Mesenchymal stem cell (in vitro differentiated cells and primary cell): Measurements from ENCODE around the gene SSC5D.

Source experiments
- DNase-seq: peaks from one replicate; pipeline ENCODE4 v3.0.0-alpha.2; 2013
- H2AFZ ChIP-seq: one replicate; pipeline ENCODE4 v1.6.1; 2013; ENCODE audit warnings: low read depth, mild to moderate bottlenecking, control low read depth, inconsistent platforms, low read length, moderate library complexity
- H2AK5ac ChIP-seq: 2 replicates; pipeline ENCODE4 v1.6.1; 2013; ENCODE audit warnings: low read length, moderate library complexity, mild to moderate bottlenecking, inconsistent platforms; ENCODE audit not compliant: severe bottlenecking
- H2BK120ac ChIP-seq: one replicate; pipeline ENCODE4 v1.6.1; 2013; ENCODE audit warnings: low read depth, mild to moderate bottlenecking, inconsistent platforms, low read length, moderate library complexity
- H2BK12ac ChIP-seq, 2 experiments: one replicate each; pipeline ENCODE4 v1.6.1; 2013; ENCODE audit warnings: inconsistent platforms in 2 of 2, low read length in 2 of 2, mild to moderate bottlenecking in 2 of 2, moderate library complexity in 2 of 2, control low read depth in 1 of 2
- H2BK15ac ChIP-seq: one replicate; pipeline ENCODE4 v1.6.1; 2013; ENCODE audit warnings: mild to moderate bottlenecking, low read depth, inconsistent platforms; ENCODE audit not compliant: poor library complexity, severe bottlenecking
- H2BK5ac ChIP-seq: 2 replicates; pipeline ENCODE4 v1.6.1; 2013; ENCODE audit warnings: low read depth, mild to moderate bottlenecking, low read length, control low read depth, inconsistent platforms; ENCODE audit not compliant: poor library complexity, severe bottlenecking
- H3K14ac ChIP-seq, 2 experiments: one replicate each; pipeline ENCODE4 v1.6.1; 2013; ENCODE audit warnings: inconsistent platforms in 2 of 2, low read length in 2 of 2, control low read depth in 1 of 2, mild to moderate bottlenecking in 1 of 2, moderate library complexity in 1 of 2
- H3K18ac ChIP-seq, 2 experiments: one replicate each; pipeline ENCODE4 v1.6.1; 2013; ENCODE audit warnings: inconsistent platforms in 2 of 2, low read length in 2 of 2, control low read depth in 1 of 2, low read depth in 1 of 2, mild to moderate bottlenecking in 1 of 2
- H3K23ac ChIP-seq, 2 experiments: one replicate each; pipeline ENCODE4 v1.6.1; 2013; ENCODE audit warnings: inconsistent platforms in 2 of 2, low read length in 2 of 2, mild to moderate bottlenecking in 2 of 2, moderate library complexity in 2 of 2, control low read depth in 1 of 2
- H3K27ac ChIP-seq: 2 replicates; pipeline ENCODE4 v1.5.1; 2013; ENCODE audit warnings: mild to moderate bottlenecking, moderate library complexity, low read length, control low read depth, inconsistent platforms; ENCODE audit not compliant: poor library complexity, severe bottlenecking
- H3K27me3 ChIP-seq, 2 experiments: 2 replicates each; pipeline versions ENCODE4 v1.6.1 to v1.7.0; 2013; ENCODE audit warnings: low read length in 2 of 2, mild to moderate bottlenecking in 2 of 2, moderate library complexity in 2 of 2, control low read depth in 1 of 2, inconsistent platforms in 1 of 2; ENCODE audit not compliant: control insufficient read depth in 1 of 2, insufficient read depth in 1 of 2
- H3K36me3 ChIP-seq, 2 experiments: 2 replicates each; pipeline versions ENCODE4 v1.6.1 to v1.7.0; 2013; ENCODE audit warnings: low read length in 2 of 2, control low read depth in 1 of 2, inconsistent platforms in 1 of 2, low read depth in 1 of 2, mild to moderate bottlenecking in 1 of 2; ENCODE audit not compliant: insufficient read depth in 2 of 2, control insufficient read depth in 1 of 2
- H3K4ac ChIP-seq, 2 experiments: one replicate each; pipeline ENCODE4 v1.6.1; 2013; ENCODE audit warnings: inconsistent platforms in 2 of 2, low read length in 2 of 2, mild to moderate bottlenecking in 2 of 2, moderate library complexity in 2 of 2, control low read depth in 1 of 2, low read depth in 1 of 2
- H3K4me1 ChIP-seq: 2 replicates; pipeline ENCODE4 v1.6.1; 2013; ENCODE audit warnings: low read depth, low read length, control low read depth; ENCODE audit not compliant: control insufficient read depth, insufficient read depth
- H3K4me2 ChIP-seq: 2 replicates; pipeline ENCODE4 v1.6.1; 2013; ENCODE audit warnings: low read length, mild to moderate bottlenecking, inconsistent platforms; ENCODE audit not compliant: poor library complexity, severe bottlenecking
- H3K4me3 ChIP-seq, 2 experiments: 2 replicates each; pipeline versions ENCODE4 v1.5.1 to v1.7.0; 2013; ENCODE audit warnings: low read length in 2 of 2, mild to moderate bottlenecking in 2 of 2, control low read depth in 1 of 2, low read depth in 1 of 2; ENCODE audit not compliant: insufficient read depth in 1 of 2
- H3K79me1 ChIP-seq: replicated peaks from 2 replicates; pipeline ENCODE4 v1.6.1; 2013; ENCODE audit warnings: mild to moderate bottlenecking, control low read depth, low read length, inconsistent platforms; ENCODE audit not compliant: poor library complexity, severe bottlenecking
- H3K9ac ChIP-seq: 2 replicates; pipeline ENCODE4 v1.7.0; 2013; ENCODE audit warnings: mild to moderate bottlenecking, low read length, moderate library complexity
- H3K9me3 ChIP-seq: 2 replicates; pipeline ENCODE4 v1.7.0; 2013; ENCODE audit warnings: mild to moderate bottlenecking, low read length; ENCODE audit not compliant: control insufficient read depth
- H4K8ac ChIP-seq: one replicate; pipeline ENCODE4 v1.6.1; 2013; ENCODE audit warnings: inconsistent platforms, mild to moderate bottlenecking, low read length, moderate library complexity
- H4K91ac ChIP-seq: one replicate; pipeline ENCODE4 v1.6.1; 2013; ENCODE audit warnings: mild to moderate bottlenecking, low read length, inconsistent platforms
- WGBS: methylation state at CpG from one replicate; pipeline ENCODE4 v1.1.7; 2013; ENCODE audit warnings: mixed read lengths; 5-methylcytosine and 5-hydroxymethylcytosine counted together

Gene SSC5D

DNA sequence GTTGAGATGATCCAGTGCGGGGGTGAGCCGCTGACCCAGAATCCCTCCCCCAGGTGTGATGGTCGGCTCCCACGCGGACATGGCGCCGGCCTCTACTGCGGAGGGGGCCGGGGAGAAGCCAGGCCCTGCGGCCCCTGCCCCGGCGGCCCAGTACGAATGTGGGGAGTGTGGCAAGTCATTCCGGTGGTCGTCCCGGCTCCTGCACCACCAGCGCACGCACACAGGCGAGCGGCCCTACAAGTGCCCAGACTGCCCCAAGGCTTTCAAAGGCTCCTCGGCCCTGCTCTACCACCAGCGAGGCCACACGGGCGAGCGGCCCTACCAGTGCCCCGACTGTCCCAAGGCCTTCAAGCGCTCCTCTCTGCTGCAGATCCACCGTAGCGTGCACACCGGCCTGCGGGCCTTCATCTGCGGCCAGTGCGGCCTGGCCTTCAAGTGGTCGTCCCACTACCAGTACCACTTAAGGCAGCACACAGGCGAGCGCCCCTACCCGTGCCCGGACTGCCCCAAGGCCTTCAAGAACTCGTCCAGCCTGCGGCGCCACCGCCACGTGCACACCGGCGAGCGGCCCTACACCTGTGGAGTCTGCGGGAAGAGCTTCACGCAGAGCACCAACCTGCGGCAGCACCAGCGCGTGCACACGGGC, 7.0 kb upstream of the SSC5D start:
- Histone ChIP-seq H2AK5ac (no peak overlapping the region), H4K8ac (peak overlapping the region; percentile 7), H2BK12ac (no peak overlapping the region), H3K4me3 (no peak overlapping the region), H3K36me3 (peaks cover 6 to 59% of the 10 kb centered on the region in 2 experiments), H3K23ac (no peak overlapping the region), H3K9ac (no peak overlapping the region), H3K27ac (no peak overlapping the region), H2BK15ac (no peak overlapping the region), H3K4me2 (no peak overlapping the region), H3K27me3 (no peaks in the 10 kb centered on the region), H3K4ac (no peak overlapping the region), H3K9me3 (no peaks in the 10 kb centered on the region), H3K79me1 (peaks cover 28% of the 10 kb centered on the region), H2BK120ac (no peak overlapping the region), H4K91ac (no peak overlapping the region), H3K14ac (no peak overlapping the region), H3K18ac (no peak overlapping the region), H2AFZ (no peak overlapping the region), H3K4me1 (peaks cover 53% of the 10 kb centered on the region), H2BK5ac (no peak overlapping the region)
- DNase-seq: no peak
- 94% methylated on average over 44 of the region's 52 CpGs for WGBS

DNA sequence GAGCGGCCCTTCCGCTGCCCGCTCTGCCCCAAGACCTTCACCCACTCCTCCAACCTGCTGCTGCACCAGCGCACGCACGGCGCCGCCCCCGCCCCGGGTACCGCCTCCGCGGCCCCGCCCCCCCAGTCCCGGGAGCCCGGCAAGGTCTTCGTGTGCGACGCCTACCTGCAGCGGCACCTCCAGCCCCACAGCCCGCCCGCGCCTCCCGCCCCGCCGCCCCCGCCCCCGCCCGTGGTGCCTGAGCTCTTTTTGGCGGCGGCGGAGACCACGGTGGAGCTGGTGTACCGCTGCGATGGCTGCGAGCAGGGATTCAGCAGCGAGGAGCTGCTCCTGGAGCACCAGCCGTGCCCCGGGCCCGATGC, 6.5 kb upstream of the SSC5D start:
- H3K27ac ChIP-seq: no peak overlapping the region
- no peak overlapping the region for H3K4ac ChIP-seq
- H4K8ac ChIP-seq: no peak overlapping the region
- H3K36me3 ChIP-seq: peaks cover 6 to 64% of the 10 kb centered on the region in 2 experiments
- H2AK5ac ChIP-seq: no peak overlapping the region
- peaks cover 58% of the 10 kb centered on the region for H3K4me1 ChIP-seq
- H3K14ac ChIP-seq: no peak overlapping the region
- H2BK12ac ChIP-seq: no peak overlapping the region
- H2BK120ac ChIP-seq: no peak overlapping the region
- no peak overlapping the region for H4K91ac ChIP-seq
- H3K79me1 ChIP-seq: peaks cover 28% of the 10 kb centered on the region
- no peak overlapping the region for H2BK5ac ChIP-seq
- no peak overlapping the region for H3K4me3 ChIP-seq
- H2AFZ ChIP-seq: no peak overlapping the region
- 75% methylated on average over 27 of the region's 40 CpGs for WGBS
- no peak overlapping the region for H3K18ac ChIP-seq
- no peak overlapping the region for H3K9ac ChIP-seq
- H3K27me3 ChIP-seq: no peaks in the 10 kb centered on the region
- no peak overlapping the region for H2BK15ac ChIP-seq
- no peak for DNase-seq
- no peaks in the 10 kb centered on the region for H3K9me3 ChIP-seq
- H3K4me2 ChIP-seq: no peak overlapping the region
- no peak overlapping the region for H3K23ac ChIP-seq

- no peak overlapping the region for H3K14ac ChIP-seq
- H3K4me3 ChIP-seq: no peak overlapping the region
- no peak overlapping the region for H3K27ac ChIP-seq
- H3K18ac ChIP-seq: no peak overlapping the region
- H3K9ac ChIP-seq: no peak overlapping the region
- 93% methylated on average over 79 of the region's 83 CpGs for WGBS
- H3K9me3 ChIP-seq: no peaks in the 10 kb centered on the region
- H3K4me1 ChIP-seq: peaks cover 64% of the 10 kb centered on the region
- no peak overlapping the region for H3K4ac ChIP-seq
- DNase-seq: no peak
- no peak overlapping the region for H3K4me2 ChIP-seq
- peaks cover 28% of the 10 kb centered on the region for H3K79me1 ChIP-seq
- H2BK5ac ChIP-seq: no peak overlapping the region
- H3K36me3 ChIP-seq: peaks cover 6 to 65% of the 10 kb centered on the region in 2 experiments
- H3K27me3 ChIP-seq: no peaks in the 10 kb centered on the region
- no peak overlapping the region for H2BK12ac ChIP-seq
- no peak overlapping the region for H4K8ac ChIP-seq
- no peak overlapping the region for H4K91ac ChIP-seq
- H2AK5ac ChIP-seq: no peak overlapping the region
- no peak overlapping the region for H2BK15ac ChIP-seq
- no peak overlapping the region for H2BK120ac ChIP-seq
- no peak overlapping the region for H2AFZ ChIP-seq
- H3K23ac ChIP-seq: no peak overlapping the region
These were observed 5.9 kb upstream of the SSC5D start for GRCh38 chr19:55482156-55482961.

DNA sequence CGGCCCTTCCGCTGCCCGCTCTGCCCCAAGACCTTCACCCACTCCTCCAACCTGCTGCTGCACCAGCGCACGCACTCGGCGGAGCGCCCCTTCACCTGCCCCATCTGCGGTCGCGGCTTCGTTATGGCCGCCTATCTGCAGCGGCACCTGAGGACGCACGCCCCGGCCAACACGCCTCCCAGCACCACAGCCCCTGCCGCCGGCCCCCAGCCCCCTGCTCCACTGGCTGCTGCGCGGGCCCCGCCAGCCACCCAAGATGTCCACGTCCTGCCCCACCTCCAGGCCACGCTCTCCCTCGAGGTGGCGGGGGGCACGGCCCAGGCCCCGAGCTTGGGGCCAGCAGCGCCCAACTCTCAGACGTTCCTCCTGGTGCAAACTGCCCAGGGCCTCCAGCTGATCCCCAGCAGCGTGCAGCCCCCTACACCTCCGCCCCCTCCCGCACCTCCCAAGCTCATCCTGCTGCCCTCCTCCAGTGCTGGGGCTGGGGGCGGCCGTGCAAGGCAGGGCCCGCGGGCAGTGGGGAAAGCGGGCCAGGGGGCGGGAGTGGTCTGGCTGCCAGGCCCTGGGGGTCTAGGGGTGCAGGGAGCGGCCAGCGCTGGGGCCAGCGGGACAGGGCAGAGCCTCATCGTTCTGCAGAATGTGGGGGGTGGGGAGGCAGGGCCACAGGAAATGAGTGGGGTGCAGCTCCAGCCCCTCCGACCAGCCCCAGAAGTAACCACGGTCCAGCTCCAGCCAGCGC, 5.1 kb upstream of the SSC5D start:
- Histone ChIP-seq H3K4me3 (no peak overlapping the region), H3K23ac (no peak overlapping the region), H2BK5ac (no peak overlapping the region), H3K79me1 (peaks cover 25% of the 10 kb centered on the region), H2BK12ac (no peak overlapping the region), H3K18ac (no peak overlapping the region), H3K36me3 (peaks cover 6 to 62% of the 10 kb centered on the region in 2 experiments), H3K9ac (no peak overlapping the region), H2BK15ac (no peak overlapping the region), H2BK120ac (no peak overlapping the region), H2AFZ (no peak overlapping the region), H3K27ac (no peak overlapping the region), H3K4ac (peak overlapping the region in 1 of 2 experiments; percentile 15), H3K27me3 (no peaks in the 10 kb centered on the region), H3K14ac (no peak overlapping the region), H3K9me3 (no peaks in the 10 kb centered on the region), H4K91ac (no peak overlapping the region), H4K8ac (peak overlapping the region; percentile 38), H2AK5ac (no peak overlapping the region), H3K4me2 (no peak overlapping the region), H3K4me1 (peaks cover 65% of the 10 kb centered on the region)
- WGBS: 96% methylated on average over 45 of the region's 47 CpGs
- no peak for DNase-seq
